GM18511 (cell line): ENCODE measurements around the gene RAI1.

ENCODE experiments used
- ATAC-seq: cut with Tn5 transposase; IDR thresholded peaks from one replicate; pipeline ENCODE4 v1.9.1; 2021; ENCODE audit warnings: mild to moderate bottlenecking, moderate library complexity; ENCODE audit not compliant: unreplicated experiment

Gene RAI1

DNA sequence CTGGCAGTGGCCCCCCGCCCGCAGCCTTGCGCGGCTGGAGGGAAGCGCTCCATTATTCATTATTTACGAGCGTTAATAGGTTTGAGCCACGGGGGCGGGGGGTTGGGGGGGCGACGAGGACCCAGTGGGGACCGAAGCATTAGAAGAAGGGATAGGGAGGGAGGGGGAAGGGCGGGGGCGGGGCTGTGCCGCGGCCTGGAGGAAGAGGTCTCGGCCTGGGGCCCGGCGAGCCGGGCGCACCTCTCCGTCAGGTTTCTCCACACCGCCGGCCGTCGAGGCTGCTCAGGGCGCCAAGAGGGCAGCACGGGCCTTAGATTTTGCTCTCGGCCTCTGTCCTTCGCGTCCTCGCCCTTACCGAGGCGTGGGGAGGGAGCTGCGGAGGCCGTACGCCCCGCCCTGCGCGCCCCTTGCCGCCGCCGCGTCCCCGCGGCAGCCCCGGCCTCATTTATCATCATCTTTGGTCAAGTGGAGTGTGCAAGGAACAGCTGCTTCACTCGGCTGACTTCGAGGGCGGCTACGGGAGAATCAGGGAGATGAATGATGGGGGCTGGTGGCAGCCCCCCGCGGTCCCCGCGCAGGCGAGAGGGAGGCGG lies 101.4 kb downstream of the RAI1 start:
- peak; percentile 5 for ATAC-seq

GRCh38 chr17:17783116-17783824 lies 102.0 kb downstream of the RAI1 start:
- peak; percentile 60 for ATAC-seq

DNA sequence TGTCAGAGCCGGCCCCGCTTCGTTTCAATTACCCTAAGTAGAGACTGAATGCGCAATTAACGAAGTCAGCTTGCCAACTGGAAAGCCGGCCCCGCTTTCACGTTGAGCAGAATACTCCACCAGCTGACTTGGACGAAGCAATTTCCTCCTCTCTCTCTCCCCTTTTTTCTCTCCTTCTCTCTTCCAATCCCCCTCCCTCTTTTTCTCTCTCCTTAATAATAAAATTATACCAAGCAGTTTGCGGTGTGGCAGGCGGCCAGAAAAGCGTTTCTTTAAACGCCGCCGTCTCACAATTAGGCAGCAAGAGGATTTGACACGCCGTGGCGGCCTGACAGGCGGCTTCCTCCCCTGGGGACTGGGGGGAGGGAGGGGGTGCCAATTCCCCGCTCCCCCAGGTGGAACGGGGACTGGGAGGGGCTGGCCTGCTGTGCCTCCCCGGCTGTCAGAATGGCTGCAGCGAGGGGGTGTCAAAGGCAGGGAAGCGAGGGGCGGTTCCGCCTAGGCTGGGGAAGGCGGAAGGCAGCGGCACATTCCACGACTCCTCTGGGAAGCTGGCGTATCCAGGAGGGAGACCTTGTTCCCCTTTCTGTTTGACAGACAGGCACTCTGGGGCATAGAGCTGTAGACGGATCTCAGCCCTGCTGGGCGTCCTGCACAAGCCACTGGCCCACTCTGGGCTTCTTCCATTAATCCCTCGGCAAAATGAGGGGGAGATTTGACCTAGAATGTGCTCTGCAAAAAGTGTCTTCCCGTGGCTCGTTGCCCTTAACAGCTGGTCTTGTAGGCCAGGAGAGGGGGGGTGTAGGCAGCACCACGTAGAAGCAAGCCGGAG lies 102.8 kb downstream of the RAI1 start:
- ATAC-seq = peak; percentile 37

- ATAC-seq = no peak
These were observed 103.5 kb downstream of the RAI1 start for GRCh38 chr17:17784657-17785267.

- ATAC-seq = no peak
These were observed 104.1 kb downstream of the RAI1 start for GRCh38 chr17:17785407-17785806.

- ATAC-seq = no peak
These were observed 105.7 kb downstream of the RAI1 start for GRCh38 chr17:17786998-17787397.

- ATAC-seq = no peak
These were observed 106.3 kb downstream of the RAI1 start for GRCh38 chr17:17787568-17787967.

DNA sequence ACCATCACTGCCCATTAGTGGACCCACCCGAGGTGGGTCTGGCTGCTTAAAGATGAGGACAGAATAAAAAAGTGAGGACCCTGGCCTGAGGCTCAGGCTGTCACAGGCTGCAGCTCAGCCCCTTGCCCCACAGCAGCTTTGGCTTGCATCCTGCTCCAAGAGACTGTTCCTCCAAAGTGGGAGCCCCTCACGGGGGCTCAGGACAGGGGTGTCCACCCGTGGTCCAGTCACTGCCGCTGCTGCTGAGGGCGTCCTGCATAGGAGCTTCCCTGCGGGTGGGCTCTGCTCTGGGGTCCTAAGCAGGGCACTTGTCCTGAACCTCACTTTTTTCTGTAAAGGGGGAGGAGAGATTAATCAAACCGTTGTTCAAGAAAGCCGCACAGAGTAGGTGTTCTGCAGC lies 107.7 kb downstream of the RAI1 start:
- no peak for ATAC-seq

- no peak for ATAC-seq
These were observed 108.2 kb downstream of the RAI1 start for GRCh38 chr17:17789410-17789809.

DNA sequence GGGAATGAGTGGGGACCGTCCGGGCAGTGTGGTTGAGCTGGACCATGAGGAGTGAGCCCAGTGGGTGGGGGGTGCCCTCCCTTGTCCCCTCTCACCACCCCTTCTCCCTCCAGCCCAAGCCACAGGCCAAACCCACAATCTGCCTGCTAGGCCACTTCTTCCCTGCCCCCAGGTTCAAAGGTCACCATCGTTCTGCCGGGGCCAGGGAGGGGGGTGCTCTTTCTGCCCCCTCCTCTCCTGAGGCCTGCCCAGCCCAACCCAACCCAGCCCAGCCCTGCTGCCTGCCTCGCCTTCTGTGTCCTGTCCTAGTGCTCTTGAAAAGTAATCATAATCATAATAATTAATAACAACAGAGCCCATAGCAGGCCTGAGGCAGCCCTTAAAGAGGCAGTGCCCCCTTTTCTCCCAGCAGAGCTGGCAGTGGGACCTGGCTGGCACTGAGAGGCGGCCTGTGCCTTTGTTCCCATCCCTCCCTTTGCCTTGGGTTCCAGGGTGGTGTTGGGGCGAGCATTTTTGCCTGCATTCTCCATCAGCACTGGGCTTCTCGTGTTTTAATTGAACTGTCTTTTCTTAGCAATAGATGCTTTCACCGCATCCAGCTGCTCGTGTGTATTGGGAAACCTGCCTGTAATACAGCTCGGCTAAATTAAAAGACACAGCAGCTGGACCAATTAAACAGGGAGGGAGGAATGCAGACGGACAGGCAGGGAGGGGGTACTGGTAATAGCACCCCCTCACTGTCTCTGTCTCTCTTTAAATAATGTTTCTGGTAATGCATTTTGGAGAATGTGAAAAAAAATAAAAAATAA lies 108.8 kb downstream of the RAI1 start:
- ATAC-seq = no peak

DNA sequence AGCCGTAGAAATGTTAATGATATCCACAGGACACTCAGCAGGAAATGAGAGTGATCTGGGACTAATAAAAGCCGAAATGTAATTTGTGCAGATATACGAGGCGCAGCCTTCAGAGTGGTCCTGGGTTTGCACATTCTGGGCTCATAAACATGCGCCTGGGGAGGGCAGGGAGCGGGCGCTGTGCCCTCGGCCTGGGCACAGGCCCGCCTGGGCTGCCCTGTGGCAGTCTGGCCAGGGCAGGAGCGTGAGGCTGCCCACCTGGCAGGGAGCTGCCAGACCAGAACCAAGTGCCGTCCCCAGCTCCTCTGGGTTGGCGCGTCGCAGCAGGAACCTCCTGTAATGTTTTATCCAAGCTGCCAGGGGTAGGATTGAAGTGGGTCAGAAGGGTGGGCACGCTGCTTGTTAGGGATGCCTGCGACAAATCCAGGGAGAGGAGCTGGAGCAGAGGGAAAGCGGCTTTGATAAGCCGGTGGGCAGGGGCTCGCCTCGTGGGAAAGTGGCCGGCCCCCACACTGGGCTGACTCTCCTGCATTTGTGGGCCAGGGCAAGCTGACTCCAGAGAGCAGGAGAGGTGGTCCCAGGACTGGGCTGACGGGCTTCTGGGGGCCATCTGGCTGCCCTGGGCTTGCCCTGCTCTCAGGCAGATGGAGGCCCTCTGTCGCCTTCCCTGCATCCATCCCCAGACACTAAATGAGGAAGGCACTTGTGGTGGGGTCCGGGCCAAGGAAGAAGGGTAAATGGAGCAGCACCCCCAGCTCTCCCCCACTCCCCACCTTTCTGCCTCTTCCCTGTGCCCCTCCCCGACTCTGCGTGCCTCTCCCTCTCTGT lies 109.6 kb downstream of the RAI1 start:
- ATAC-seq = no peak

- no peak for ATAC-seq
These were observed 110.8 kb downstream of the RAI1 start for GRCh38 chr17:17792037-17792550.

DNA sequence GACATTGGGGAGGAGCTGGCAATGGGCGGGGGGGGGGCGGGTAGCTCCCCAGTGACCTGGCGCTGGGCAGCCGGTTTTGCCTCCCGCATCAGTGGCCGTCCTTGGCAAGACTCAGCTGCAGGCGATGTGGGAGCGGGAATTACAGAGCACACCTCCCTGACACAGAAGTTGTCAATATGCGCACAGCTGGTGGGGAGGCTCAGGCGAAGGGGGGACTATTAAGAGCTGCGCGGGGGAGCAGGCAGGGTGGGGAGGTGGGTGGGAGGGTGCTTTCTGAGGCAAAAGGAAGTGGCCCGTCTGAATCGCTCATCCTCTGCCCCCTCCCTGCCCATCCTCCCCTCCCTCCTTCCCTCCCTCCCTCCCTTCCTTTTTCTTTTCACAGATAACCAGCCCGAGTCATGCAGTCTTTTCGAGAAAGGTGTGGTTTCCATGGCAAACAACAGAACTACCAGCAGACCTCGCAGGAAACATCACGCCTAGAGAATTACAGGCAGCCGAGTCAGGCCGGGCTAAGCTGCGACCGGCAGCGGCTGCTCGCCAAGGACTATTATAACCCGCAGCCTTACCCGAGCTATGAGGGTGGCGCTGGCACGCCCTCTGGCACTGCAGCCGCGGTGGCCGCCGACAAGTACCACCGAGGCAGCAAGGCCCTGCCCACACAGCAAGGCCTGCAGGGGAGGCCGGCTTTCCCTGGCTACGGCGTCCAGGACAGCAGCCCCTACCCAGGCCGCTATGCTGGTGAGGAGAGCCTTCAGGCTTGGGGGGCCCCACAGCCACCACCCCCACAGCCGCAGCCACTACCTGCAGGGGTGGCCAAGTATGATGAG lies 111.5 kb downstream of the RAI1 start:
- no peak for ATAC-seq

GRCh38 chr17:17793378-17794214 lies 112.3 kb downstream of the RAI1 start:
- no peak for ATAC-seq

DNA sequence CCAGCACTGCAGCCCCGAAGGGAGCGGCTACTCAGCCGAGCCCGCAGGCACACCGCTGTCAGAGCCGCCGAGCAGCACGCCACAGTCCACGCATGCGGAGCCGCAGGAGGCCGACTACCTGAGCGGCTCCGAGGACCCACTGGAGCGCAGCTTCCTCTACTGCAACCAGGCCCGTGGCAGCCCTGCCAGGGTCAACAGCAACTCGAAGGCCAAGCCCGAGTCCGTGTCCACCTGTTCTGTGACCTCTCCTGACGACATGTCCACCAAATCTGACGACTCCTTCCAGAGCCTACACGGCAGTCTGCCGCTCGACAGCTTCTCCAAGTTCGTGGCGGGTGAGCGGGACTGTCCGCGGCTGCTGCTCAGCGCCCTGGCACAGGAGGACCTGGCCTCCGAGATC lies 113.1 kb downstream of the RAI1 start:
- no peak for ATAC-seq

DNA sequence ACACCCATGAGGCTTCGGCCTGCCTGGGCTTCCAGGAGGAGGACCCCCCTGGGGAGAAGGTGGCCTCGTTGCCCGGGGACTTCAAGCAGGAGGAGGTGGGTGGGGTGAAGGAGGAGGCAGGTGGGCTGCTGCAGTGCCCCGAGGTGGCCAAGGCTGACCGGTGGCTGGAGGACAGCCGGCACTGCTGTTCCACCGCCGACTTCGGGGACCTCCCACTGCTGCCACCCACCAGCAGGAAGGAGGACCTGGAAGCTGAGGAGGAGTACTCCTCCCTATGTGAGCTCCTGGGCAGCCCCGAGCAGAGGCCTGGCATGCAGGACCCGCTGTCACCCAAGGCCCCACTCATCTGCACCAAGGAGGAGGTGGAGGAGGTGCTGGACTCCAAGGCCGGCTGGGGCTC lies 114.0 kb downstream of the RAI1 start:
- ATAC-seq = no peak

DNA sequence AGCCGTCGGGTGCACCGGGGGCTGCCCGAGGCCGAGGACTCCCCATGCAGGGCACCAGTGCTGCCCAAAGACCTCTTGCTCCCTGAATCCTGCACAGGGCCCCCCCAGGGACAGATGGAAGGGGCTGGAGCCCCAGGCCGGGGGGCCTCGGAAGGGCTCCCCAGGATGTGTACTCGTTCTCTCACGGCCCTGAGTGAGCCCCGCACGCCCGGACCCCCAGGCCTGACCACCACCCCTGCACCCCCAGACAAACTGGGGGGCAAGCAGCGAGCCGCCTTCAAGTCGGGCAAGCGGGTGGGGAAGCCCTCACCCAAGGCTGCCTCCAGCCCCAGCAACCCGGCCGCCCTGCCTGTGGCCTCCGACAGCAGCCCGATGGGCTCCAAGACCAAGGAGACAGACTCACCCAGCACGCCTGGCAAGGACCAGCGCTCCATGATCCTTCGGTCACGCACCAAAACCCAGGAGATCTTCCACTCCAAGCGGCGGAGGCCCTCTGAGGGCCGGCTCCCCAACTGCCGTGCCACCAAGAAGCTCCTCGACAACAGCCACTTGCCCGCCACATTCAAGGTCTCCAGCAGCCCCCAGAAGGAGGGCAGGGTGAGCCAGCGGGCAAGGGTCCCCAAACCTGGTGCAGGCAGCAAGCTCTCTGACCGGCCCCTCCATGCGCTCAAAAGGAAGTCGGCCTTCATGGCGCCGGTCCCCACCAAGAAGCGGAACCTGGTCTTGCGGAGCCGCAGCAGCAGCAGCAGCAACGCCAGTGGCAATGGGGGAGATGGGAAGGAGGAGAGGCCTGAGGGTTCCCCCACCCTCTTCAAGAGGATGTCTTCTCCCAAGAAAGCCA lies 114.9 kb downstream of the RAI1 start:
- ATAC-seq = no peak
